H1 (cell line): ENCODE results near the gene RHBDD1. TPM values are rescaled to one million over a fixed set of nuclear protein-coding genes. Genes with fewer than 3 reads are reported as not detected.

Experiments used
- CEBPB ChIP-seq: IDR thresholded peaks from 2 replicates; pipeline ENCODE4 v1.6.1; 2012; ENCODE audit warnings: low read depth, low read length
- CHD1 ChIP-seq: IDR thresholded peaks from 2 replicates; pipeline ENCODE4 v1.6.1; 2012; ENCODE audit warnings: low read depth, low read length, improper control_type of control experiment
- CHD7 ChIP-seq: fragments of 300-600 bp; sonication (generic); IDR thresholded peaks from 2 replicates; pipeline ENCODE4 v1.7.1; 2012; ENCODE audit warnings: low read length, moderate library complexity, mild to moderate bottlenecking, inconsistent platforms; ENCODE audit not compliant: insufficient replicate concordance
- CREB1 ChIP-seq: IDR thresholded peaks from 2 replicates; pipeline ENCODE4 v1.6.1; 2012; ENCODE audit warnings: inconsistent platforms
- EZH2 ChIP-seq: fragments of 200-600 bp; sonication (generic); IDR thresholded peaks from 2 replicates; pipeline ENCODE4 v1.7.1; 2012; ENCODE audit warnings: low read depth, mild to moderate bottlenecking, moderate library complexity, low read length, inconsistent platforms; ENCODE audit not compliant: severe bottlenecking
- HDAC2 ChIP-seq, 2 experiments: fragments of 300-600 bp in 1 of 2; sonication (generic) in 1 of 2; IDR thresholded peaks; 2 replicates each; pipeline ENCODE4 v1.6.1; 2011 to 2012; ENCODE audit warnings: low read depth in 2 of 2, low read length in 2 of 2, mild to moderate bottlenecking in 2 of 2, moderate library complexity in 2 of 2, borderline replicate concordance in 1 of 2, inconsistent platforms in 1 of 2
- PHF8 ChIP-seq: fragments of 200-600 bp; sonication (generic); conservative IDR thresholded peaks from 2 replicates; pipeline ENCODE4 v1.7.1; 2012; ENCODE audit warnings: low read depth, mild to moderate bottlenecking, inconsistent platforms, low read length, moderate library complexity
- POLR2AphosphoS5 ChIP-seq: IDR thresholded peaks from 2 replicates; pipeline ENCODE4 v1.6.1; 2011; ENCODE audit warnings: low read depth, low read length
- SIRT6 ChIP-seq: IDR thresholded peaks from one replicate; pipeline ENCODE4 v1.7.1; 2012; ENCODE audit warnings: low read length, inconsistent platforms
- SP1 ChIP-seq: IDR thresholded peaks from 2 replicates; pipeline ENCODE4 v1.6.1; 2011; ENCODE audit warnings: low read depth, low read length
- SP4 ChIP-seq: IDR thresholded peaks from 2 replicates; pipeline ENCODE4 v1.6.1; 2012; ENCODE audit warnings: low read length, inconsistent platforms
- SRF ChIP-seq: IDR thresholded peaks from 2 replicates; pipeline ENCODE4 v1.6.1; 2011; ENCODE audit warnings: mild to moderate bottlenecking, low read depth, low read length, moderate library complexity
- TBP ChIP-seq: IDR thresholded peaks from 2 replicates; pipeline ENCODE4 v1.6.1; 2011; ENCODE audit warnings: low read depth, low read length, improper control_type of control experiment
- YY1 ChIP-seq: IDR thresholded peaks from 2 replicates; pipeline ENCODE4 v1.6.1; 2011; ENCODE audit warnings: low read depth, mild to moderate bottlenecking, low read length
- polyA plus RNA-seq, 7 experiments: library from polyadenylated mRNA; depleted of rRNA in 3 of 7; stranded (reverse) in 5 of 7; unstranded in 2 of 7; fragments of >200 nt in 5 of 7; fragments of 200-250 nt in 2 of 7; gene quantifications; 1 replicate in 5 of 7; 2 replicates in 1 of 7; 4 replicates in 1 of 7; pipeline versions ENCODE4 v1.2.1 to v1.2.3, GENCODE V29; 2011 to 2013; ENCODE audit warnings: missing spikeins in 2 of 7, mixed read lengths in 2 of 7
- total RNA-seq: library from RNA; stranded (reverse); fragmentation: NEBNext Ultra II Directional; extraction: Animal tissue kit (Norgen Biotek cat#: 25700); gene quantifications from 2 replicates; pipeline ENCODE4 v1.2.1, GENCODE V29; 2021

Gene RHBDD1
- total and polyA plus RNA-seq, 2 of the 8 experiments (the other 6 are each of a cell fraction or from before 2014, with no cell fraction given) = 10.5 to 23.1 TPM

GRCh38 chr2:226793646-226794045 is 42.2 kb upstream of the RHBDD1 start (continued):
- TF ChIP-seq CHD7 (no peak), CREB1 (no peak), YY1 (no peak), CHD1 (no peak), TBP (no peak), SP4 (no peak), HDAC2 (IDR thresholded peaks at IDR 0.05; ENCODE audit: borderline replicate concordance in 1 of 2, low read depth in 2 of 2, low read length in 2 of 2) (no peak), SRF (no peak), SIRT6 (no peak), PHF8 (no peak), CEBPB (no peak), SP1 (no peak), POLR2AphosphoS5 (no peak), EZH2 (no peak)
